Measurements from ENCODE around the gene ABTB2. TPM values are rescaled to one million over a fixed set of nuclear protein-coding genes. Genes with fewer than 3 reads are reported as not detected.

The ABTB2 gene
- polyA plus RNA-seq, 1 experiment: 6.3 TPM

DNA sequence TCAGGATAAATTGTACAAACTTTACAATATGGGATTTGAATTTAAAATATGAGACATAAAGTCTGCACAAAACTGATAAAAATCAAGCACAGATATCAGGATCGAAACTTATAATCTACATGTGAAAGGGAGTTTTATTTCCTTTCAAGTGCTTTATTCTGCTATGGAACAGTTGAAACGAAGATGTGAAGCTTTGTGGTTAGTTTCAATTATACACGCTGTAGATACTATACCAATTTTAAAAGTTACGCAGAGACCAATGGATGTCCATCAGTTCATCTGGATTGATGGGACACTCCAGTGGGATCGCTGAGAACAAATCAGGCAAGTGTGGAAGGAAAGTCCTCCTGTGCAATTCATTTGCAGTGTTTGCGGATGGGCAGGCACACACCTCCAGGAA is 46.5 kb upstream of the ABTB2 start:
- peaks cover 3% of the 10 kb centered on the region for H3K27me3 ChIP-seq (ENCODE audit: control insufficient read depth, insufficient read depth, low read length)
- ChIA-PET CTCF (interaction anchor here (1.5 to 3.6 kb wide), 2 partner anchors 12 to 46 kb away, joined by 3 to 19 read pairs; no protein-coding TSS in a partner anchor), POLR2A (no interaction called here)
- no peak for DNase-seq (ENCODE audit: low read depth)
- H3K36me3 ChIP-seq (ENCODE audit: control insufficient read depth, insufficient read depth, low read length): no peaks in the 10 kb centered on the region
- no peak overlapping the region for H3K4me3 ChIP-seq (ENCODE audit: low read depth, low read length)
- TF ChIP-seq, protein P1, sequence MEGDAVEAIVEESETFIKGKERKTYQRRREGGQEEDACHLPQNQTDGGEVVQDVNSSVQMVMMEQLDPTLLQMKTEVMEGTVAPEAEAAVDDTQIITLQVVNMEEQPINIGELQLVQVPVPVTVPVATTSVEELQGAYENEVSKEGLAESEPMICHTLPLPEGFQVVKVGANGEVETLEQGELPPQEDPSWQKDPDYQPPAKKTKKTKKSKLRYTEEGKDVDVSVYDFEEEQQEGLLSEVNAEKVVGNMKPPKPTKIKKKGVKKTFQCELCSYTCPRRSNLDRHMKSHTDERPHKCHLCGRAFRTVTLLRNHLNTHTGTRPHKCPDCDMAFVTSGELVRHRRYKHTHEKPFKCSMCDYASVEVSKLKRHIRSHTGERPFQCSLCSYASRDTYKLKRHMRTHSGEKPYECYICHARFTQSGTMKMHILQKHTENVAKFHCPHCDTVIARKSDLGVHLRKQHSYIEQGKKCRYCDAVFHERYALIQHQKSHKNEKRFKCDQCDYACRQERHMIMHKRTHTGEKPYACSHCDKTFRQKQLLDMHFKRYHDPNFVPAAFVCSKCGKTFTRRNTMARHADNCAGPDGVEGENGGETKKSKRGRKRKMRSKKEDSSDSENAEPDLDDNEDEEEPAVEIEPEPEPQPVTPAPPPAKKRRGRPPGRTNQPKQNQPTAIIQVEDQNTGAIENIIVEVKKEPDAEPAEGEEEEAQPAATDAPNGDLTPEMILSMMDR (IDR thresholded peaks at IDR 0.05; ENCODE audit: insufficient read depth, low read depth, low read length): no peak

DNA sequence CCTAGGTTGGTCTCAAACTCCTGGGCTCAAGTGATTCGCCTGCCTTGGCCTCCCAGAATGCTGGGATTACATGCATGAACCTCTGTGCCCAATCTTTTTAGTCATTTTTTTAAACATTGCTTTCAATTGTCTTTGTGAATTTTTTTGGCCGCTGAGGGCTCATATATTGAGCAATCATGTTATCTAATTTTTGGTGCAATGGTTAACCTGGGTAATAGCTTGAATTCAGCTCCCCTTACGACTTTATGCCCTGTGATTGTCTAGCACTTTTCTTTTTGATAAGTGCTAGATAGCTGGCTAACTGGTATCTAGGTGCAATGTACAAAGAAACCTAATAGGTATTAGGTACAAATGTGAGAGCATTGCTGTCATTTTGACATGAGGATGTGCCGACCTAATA is 45.6 kb upstream of the ABTB2 start:
- ChIA-PET POLR2A (no interaction called here), CTCF (interaction anchor here (0.7 to 3.6 kb wide), 3 partner anchors 13 to 285 kb away, joined by 3 to 19 read pairs (median 3); no protein-coding TSS in a partner anchor)
- no peak for DNase-seq (ENCODE audit: low read depth)
- TF ChIP-seq, protein P1 (IDR thresholded peaks at IDR 0.05; ENCODE audit: insufficient read depth, low read depth, low read length): no peak
- Histone ChIP-seq H3K36me3 (ENCODE audit: control insufficient read depth, insufficient read depth, low read length) (no peaks in the 10 kb centered on the region), H3K4me3 (ENCODE audit: low read depth, low read length) (no peak overlapping the region), H3K27me3 (ENCODE audit: control insufficient read depth, insufficient read depth, low read length) (peaks cover 3% of the 10 kb centered on the region; the same call in 1 of the 2 replicates)

DNA sequence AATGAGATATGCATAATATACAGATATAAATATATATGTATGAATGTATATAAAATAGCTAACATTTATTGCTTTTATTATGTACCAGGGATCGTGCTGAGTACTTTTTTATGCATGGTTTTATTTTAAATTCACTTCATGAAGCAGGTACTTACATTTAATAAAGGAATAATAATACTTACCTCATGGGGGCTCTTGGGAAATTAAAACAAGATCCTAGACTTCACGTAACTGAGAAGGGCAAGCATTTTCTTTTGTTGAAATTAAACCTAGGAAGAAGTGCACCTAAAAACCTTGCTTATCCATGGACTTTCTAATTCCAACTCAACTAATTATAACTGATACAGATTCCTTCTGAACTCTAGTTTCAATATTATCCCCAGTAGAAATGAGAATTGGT is 40.0 kb upstream of the ABTB2 start:
- H3K36me3 ChIP-seq (ENCODE audit: control insufficient read depth, insufficient read depth, low read length): no peaks in the 10 kb centered on the region
- ChIA-PET CTCF (no interaction called here), POLR2A (no interaction called here)
- no peak overlapping the region for H3K4me3 ChIP-seq (ENCODE audit: low read depth, low read length)
- DNase-seq (ENCODE audit: low read depth): no peak
- TF ChIP-seq, protein P1 (IDR thresholded peaks at IDR 0.05; ENCODE audit: insufficient read depth, low read depth, low read length): no peak
- no peaks in the 10 kb centered on the region for H3K27me3 ChIP-seq (ENCODE audit: control insufficient read depth, insufficient read depth, low read length)

DNA sequence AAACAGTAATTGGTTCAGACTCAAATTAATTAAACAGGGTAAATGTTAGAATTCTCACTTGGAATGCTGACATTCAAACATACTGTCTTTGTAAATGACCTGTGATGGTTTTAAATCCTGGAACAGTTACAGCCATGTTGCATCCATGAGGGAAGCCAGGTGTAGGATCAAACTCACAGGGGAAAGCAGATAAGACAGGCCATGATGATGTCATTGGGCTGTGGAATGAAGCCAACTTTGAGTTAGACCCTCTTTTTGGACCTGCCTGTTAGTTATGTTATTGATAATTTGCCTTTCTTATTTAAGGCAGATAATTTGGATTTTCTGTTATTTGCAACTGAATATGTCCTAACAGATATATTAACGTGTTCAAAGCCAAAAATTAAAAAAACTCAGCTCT is 39.3 kb upstream of the ABTB2 start:
- Histone ChIP-seq H3K4me3 (ENCODE audit: low read depth, low read length) (no peak overlapping the region), H3K36me3 (ENCODE audit: control insufficient read depth, insufficient read depth, low read length) (no peaks in the 10 kb centered on the region), H3K27me3 (ENCODE audit: control insufficient read depth, insufficient read depth, low read length) (no peaks in the 10 kb centered on the region)
- POLR2A ChIA-PET: no interaction called here
- CTCF ChIA-PET: interaction anchor here (0.7 kb wide), 1 partner anchor 39 kb away, joined by 4 read pairs; the partner anchor contains the start of gene ABTB2
- TF ChIP-seq, protein P1 (IDR thresholded peaks at IDR 0.05; ENCODE audit: insufficient read depth, low read depth, low read length): no peak
- no peak for DNase-seq (ENCODE audit: low read depth)

DNA sequence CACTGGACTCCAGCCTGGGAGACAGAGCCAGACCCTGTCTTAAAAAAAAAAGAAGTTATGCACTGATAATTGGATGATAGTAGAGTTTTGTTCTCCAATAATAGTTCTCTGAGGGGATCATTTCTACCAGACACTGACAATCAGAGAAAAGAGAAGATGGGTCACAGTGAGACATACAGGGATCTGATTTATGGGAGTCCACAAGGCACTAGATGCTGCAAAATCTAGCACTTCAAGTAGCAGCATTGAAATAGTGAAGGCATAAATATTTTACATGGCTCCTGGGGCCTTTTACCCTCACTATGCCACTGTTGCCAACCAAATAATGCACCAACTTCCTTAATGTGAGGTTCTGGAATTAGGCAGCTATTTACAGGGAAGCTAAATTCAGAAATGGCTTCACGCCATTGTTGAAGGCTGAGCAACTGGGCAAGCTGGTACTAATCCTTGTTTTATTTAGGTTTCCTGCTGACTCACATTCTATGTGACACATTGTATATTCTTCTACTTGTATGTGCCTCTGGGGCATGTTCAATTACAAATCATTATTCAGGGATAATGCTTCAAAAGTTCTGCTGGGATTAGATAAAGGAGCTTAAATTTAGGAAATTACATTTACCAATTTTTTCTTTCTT is 38.2 kb upstream of the ABTB2 start:
- CTCF ChIA-PET: no interaction called here
- TF ChIP-seq, protein P1 (IDR thresholded peaks at IDR 0.05; ENCODE audit: insufficient read depth, low read depth, low read length): no peak
- Histone ChIP-seq H3K36me3 (ENCODE audit: control insufficient read depth, insufficient read depth, low read length) (no peaks in the 10 kb centered on the region), H3K27me3 (ENCODE audit: control insufficient read depth, insufficient read depth, low read length) (no peaks in the 10 kb centered on the region), H3K4me3 (ENCODE audit: low read depth, low read length) (no peak overlapping the region)
- no peak for DNase-seq (ENCODE audit: low read depth)
- POLR2A ChIA-PET: no interaction called here

Measured in BJ (cell line).